ENCODE measurements around the gene TRIM72.

- TF ChIP-seq CTCF (IDR thresholded peaks at IDR 0.05; ENCODE audit: insufficient read depth, low read length, poor library complexity, severe bottlenecking) (no peak), EZH2phosphoT487 (conservative IDR thresholded peaks at IDR 0.05; ENCODE audit: low read length) (no peak)
Observed at GRCh38 chr16:31190818-31191444, 23.0 kb upstream of the TRIM72 start.

Measured in SU-DHL-6 (cell line).